Skeletal muscle tissue (tissue), 4 donors: ENCODE data around the gene GRIA1. TPM values are rescaled to one million over a fixed set of nuclear protein-coding genes. Genes with fewer than 3 reads are reported as not detected.

Experiments
- H3K27ac ChIP-seq: one replicate; pipeline ENCODE4 v1.7.0; 2013; ENCODE audit warnings: mild to moderate bottlenecking, low read depth, low read length, inconsistent platforms
- H3K27me3 ChIP-seq, 3 donors: one replicate each; pipeline ENCODE4 v1.7.0; 2013; ENCODE audit warnings: low read length in 3 of 3; ENCODE audit not compliant: control insufficient read depth in 3 of 3, insufficient read depth in 3 of 3
- H3K36me3 ChIP-seq, 3 donors: one replicate each; pipeline ENCODE4 v1.7.0; 2013; ENCODE audit warnings: low read length in 3 of 3; ENCODE audit not compliant: control insufficient read depth in 3 of 3, insufficient read depth in 3 of 3
- H3K4me1 ChIP-seq, 3 donors: one replicate each; pipeline ENCODE4 v1.7.0; 2013; ENCODE audit warnings: low read length in 3 of 3, mild to moderate bottlenecking in 3 of 3; ENCODE audit not compliant: control insufficient read depth in 3 of 3, insufficient read depth in 3 of 3
- H3K4me3 ChIP-seq, 3 donors: one replicate each; pipeline ENCODE4 v1.7.0; 2013; ENCODE audit warnings: low read length in 3 of 3
- H3K9ac ChIP-seq, 3 donors: one replicate each; pipeline ENCODE4 v1.7.0; 2013; ENCODE audit warnings: low read length in 3 of 3, mild to moderate bottlenecking in 3 of 3, moderate library complexity in 2 of 3, low read depth in 1 of 3
- H3K9me3 ChIP-seq, 3 donors: one replicate each; pipeline ENCODE4 v1.7.0; 2013; ENCODE audit warnings: low read length in 3 of 3; ENCODE audit not compliant: control insufficient read depth in 3 of 3
- total RNA-seq: library from RNA; depleted of rRNA; stranded (reverse); fragments of >200 nt; gene quantifications from one replicate; pipeline ENCODE4 v1.2.3, GENCODE V29; 2014
- donor health status: Osteomylitis.

The GRIA1 gene
- total RNA-seq, 1 donor from 2014 or later: 1.0 TPM

- Histone ChIP-seq H3K27ac (no peak overlapping the region), H3K4me3 (no peak overlapping the region), H3K27me3 (no peaks in the 10 kb centered on the region), H3K36me3 (no peaks in the 10 kb centered on the region), H3K9ac (no peak overlapping the region), H3K9me3 (no peaks in the 10 kb centered on the region), H3K4me1 (no peaks in the 10 kb centered on the region)
Measured at GRCh38 chr5:153585622-153586277, 95.3 kb downstream of the GRIA1 start.

GRCh38 chr5:153592081-153592480 lies 101.6 kb downstream of the GRIA1 start:
- Histone ChIP-seq H3K4me1 (no peaks in the 10 kb centered on the region), H3K36me3 (no peaks in the 10 kb centered on the region), H3K9me3 (no peaks in the 10 kb centered on the region), H3K27ac (no peak overlapping the region), H3K9ac (no peak overlapping the region), H3K27me3 (no peaks in the 10 kb centered on the region), H3K4me3 (no peak overlapping the region)

- H3K4me1 ChIP-seq: no peaks in the 10 kb centered on the region
- no peaks in the 10 kb centered on the region for H3K27me3 ChIP-seq
- H3K9me3 ChIP-seq: no peaks in the 10 kb centered on the region
- no peak overlapping the region for H3K4me3 ChIP-seq
- no peaks in the 10 kb centered on the region for H3K36me3 ChIP-seq
- H3K9ac ChIP-seq: no peak overlapping the region
- H3K27ac ChIP-seq: no peak overlapping the region
Measured at GRCh38 chr5:153594785-153595184, 104.3 kb downstream of the GRIA1 start.

- no peaks in the 10 kb centered on the region for H3K36me3 ChIP-seq
- H3K27ac ChIP-seq: no peak overlapping the region
Measured at GRCh38 chr5:153598099-153598498, 107.6 kb downstream of the GRIA1 start.

GRCh38 chr5:153601377-153601776 lies 110.9 kb downstream of the GRIA1 start:
- H3K9ac ChIP-seq: no peak overlapping the region
- H3K27ac ChIP-seq: no peak overlapping the region
- H3K27me3 ChIP-seq: no peaks in the 10 kb centered on the region
- H3K4me3 ChIP-seq: no peak overlapping the region
- H3K9me3 ChIP-seq: no peaks in the 10 kb centered on the region
- no peaks in the 10 kb centered on the region for H3K4me1 ChIP-seq
- H3K36me3 ChIP-seq: no peaks in the 10 kb centered on the region

More at GRCh38 chr5:153598099-153598498, 107.6 kb downstream of the GRIA1 start:
- Histone ChIP-seq H3K4me1 (no peaks in the 10 kb centered on the region), H3K9ac (no peak overlapping the region), H3K27me3 (no peaks in the 10 kb centered on the region), H3K4me3 (no peak overlapping the region), H3K9me3 (no peaks in the 10 kb centered on the region)

GRCh38 chr5:153605386-153605785 lies 114.9 kb downstream of the GRIA1 start:
- Histone ChIP-seq H3K27ac (no peak overlapping the region), H3K27me3 (no peaks in the 10 kb centered on the region), H3K9ac (no peak overlapping the region), H3K9me3 (no peaks in the 10 kb centered on the region), H3K4me3 (no peak overlapping the region), H3K4me1 (no peaks in the 10 kb centered on the region), H3K36me3 (no peaks in the 10 kb centered on the region)

- H3K9me3 ChIP-seq: no peaks in the 10 kb centered on the region
- H3K27ac ChIP-seq: no peak overlapping the region
- no peak overlapping the region for H3K9ac ChIP-seq
- peaks cover 0 to 3% (median 0%) of the 10 kb centered on the region in 3 donors for H3K27me3 ChIP-seq
- no peaks in the 10 kb centered on the region for H3K36me3 ChIP-seq
- H3K4me1 ChIP-seq: no peaks in the 10 kb centered on the region
- H3K4me3 ChIP-seq: no peak overlapping the region
Measured at GRCh38 chr5:153610009-153610408, 119.5 kb downstream of the GRIA1 start.

- H3K36me3 ChIP-seq: no peaks in the 10 kb centered on the region
- no peak overlapping the region for H3K9ac ChIP-seq
Measured at GRCh38 chr5:153610811-153611210, 120.3 kb downstream of the GRIA1 start.

GRCh38 chr5:153613144-153613543 lies 122.7 kb downstream of the GRIA1 start:
- peaks cover 0 to 3% (median 0%) of the 10 kb centered on the region in 3 donors for H3K27me3 ChIP-seq
- no peaks in the 10 kb centered on the region for H3K4me1 ChIP-seq
- no peak overlapping the region for H3K4me3 ChIP-seq
- no peak overlapping the region for H3K27ac ChIP-seq
- H3K9me3 ChIP-seq: no peaks in the 10 kb centered on the region
- H3K36me3 ChIP-seq: no peaks in the 10 kb centered on the region
- no peak overlapping the region for H3K9ac ChIP-seq

More at GRCh38 chr5:153610811-153611210, 120.3 kb downstream of the GRIA1 start:
- Histone ChIP-seq H3K9me3 (no peaks in the 10 kb centered on the region), H3K27me3 (peaks cover 0 to 3% (median 0%) of the 10 kb centered on the region in 3 donors), H3K4me1 (no peaks in the 10 kb centered on the region), H3K27ac (no peak overlapping the region), H3K4me3 (no peak overlapping the region)

GRCh38 chr5:153613672-153614071 lies 123.2 kb downstream of the GRIA1 start:
- Histone ChIP-seq H3K27me3 (peaks cover 0 to 3% (median 0%) of the 10 kb centered on the region in 3 donors), H3K9ac (no peak overlapping the region), H3K9me3 (no peaks in the 10 kb centered on the region), H3K27ac (no peak overlapping the region), H3K4me1 (no peaks in the 10 kb centered on the region), H3K36me3 (no peaks in the 10 kb centered on the region), H3K4me3 (no peak overlapping the region)
